Keratinocyte (primary cell): ENCODE measurements around the gene NODAL. TPM values are rescaled to one million over a fixed set of nuclear protein-coding genes. Genes with fewer than 3 reads are reported as not detected.

ENCODE experiments used
- DNase-seq: peaks from one replicate; pipeline ENCODE4 v3.0.0-alpha.2; 2011; ENCODE audit warnings: low read depth, missing footprints, low spot score
- FAIRE-seq: peaks from 2 replicates; lab custom pipeline; 2011; peaks lifted over from hg19 to GRCh38; lab: Jason Lieb, UNC
- H2AFZ ChIP-seq: 2 replicates; pipeline ENCODE4 v1.6.0; 2012; ENCODE audit warnings: low read length, control low read depth, inconsistent platforms; ENCODE audit not compliant: control insufficient read depth
- H3K27ac ChIP-seq: 2 replicates; pipeline ENCODE4 v1.5.1; 2011; ENCODE audit warnings: low read length; ENCODE audit not compliant: control insufficient read depth, insufficient read depth
- H3K27me3 ChIP-seq: 3 replicates; pipeline ENCODE4 v1.6.0; 2011; ENCODE audit warnings: low read length; ENCODE audit not compliant: control insufficient read depth, insufficient read depth; ENCODE audit errors: extremely low read depth
- H3K36me3 ChIP-seq, 2 experiments: 2 replicates in 1 of 2; 3 replicates in 1 of 2; pipeline ENCODE4 v1.5.1; 2011; ENCODE audit warnings: low read length in 2 of 2, mild to moderate bottlenecking in 1 of 2; ENCODE audit not compliant: control insufficient read depth in 2 of 2, insufficient read depth in 2 of 2; ENCODE audit errors: extremely low read depth in 1 of 2
- H3K4me1 ChIP-seq: 3 replicates; pipeline ENCODE4 v1.5.1; 2011; ENCODE audit warnings: low read length; ENCODE audit not compliant: control insufficient read depth, insufficient read depth; ENCODE audit errors: extremely low read depth
- H3K4me2 ChIP-seq: 3 replicates; pipeline ENCODE4 v1.6.0; 2011; ENCODE audit warnings: low read depth, low read length; ENCODE audit not compliant: control insufficient read depth, insufficient read depth; ENCODE audit errors: extremely low read depth
- H3K4me3 ChIP-seq, 3 experiments: fragments of 200-600 bp in 1 of 3; sonication (generic) in 1 of 3; 2 replicates in 2 of 3; 3 replicates in 1 of 3; pipeline ENCODE4 v1.5.1; 2011 to 2016; ENCODE audit warnings: low read length in 3 of 3, mild to moderate bottlenecking in 3 of 3, control low read depth in 2 of 3, inconsistent platforms in 1 of 3, low read depth in 1 of 3, mixed read lengths in 1 of 3, mixed run types in 1 of 3, moderate library complexity in 1 of 3; ENCODE audit not compliant: control insufficient read depth in 2 of 3, insufficient read depth in 2 of 3; ENCODE audit errors: extremely low read depth in 1 of 3
- H3K79me2 ChIP-seq: 2 replicates; pipeline ENCODE4 v1.6.0; 2012; ENCODE audit warnings: low read length; ENCODE audit not compliant: control insufficient read depth, insufficient read depth
- H3K9ac ChIP-seq: 3 replicates; pipeline ENCODE4 v1.6.0; 2011; ENCODE audit warnings: low read length; ENCODE audit not compliant: control insufficient read depth, insufficient read depth; ENCODE audit errors: extremely low read depth
- H3K9me1 ChIP-seq: 3 replicates; pipeline ENCODE4 v1.6.0; 2011; ENCODE audit warnings: low read length; ENCODE audit not compliant: control insufficient read depth, insufficient read depth; ENCODE audit errors: extremely low read depth
- H3K9me3 ChIP-seq: 2 replicates; pipeline ENCODE4 v1.5.1; 2012; ENCODE audit warnings: low read depth, low read length; ENCODE audit not compliant: control insufficient read depth
- H4K20me1 ChIP-seq: 3 replicates; pipeline ENCODE4 v1.6.0; 2011; ENCODE audit warnings: low read length; ENCODE audit not compliant: control insufficient read depth, insufficient read depth; ENCODE audit errors: extremely low read depth
- CTCF ChIP-seq, 3 experiments: IDR thresholded peaks in 1 of 3; conservative IDR thresholded peaks in 1 of 3; optimal IDR thresholded peaks in 1 of 3; 2 replicates in 2 of 3; 3 replicates in 1 of 3; pipeline versions ENCODE3 to v1.5.1; 2011; ENCODE audit warnings: low read length in 3 of 3, mild to moderate bottlenecking in 3 of 3, moderate library complexity in 2 of 3, control low read depth in 1 of 3, inconsistent platforms in 1 of 3; ENCODE audit not compliant: insufficient read depth in 2 of 3; ENCODE audit errors: extremely low read depth in 1 of 3
- EZH2 ChIP-seq: IDR thresholded peaks from one replicate; pipeline ENCODE4 v1.6.1; 2012; ENCODE audit warnings: inconsistent platforms, mild to moderate bottlenecking, low read length, moderate library complexity
- dilution Hi-C: fragments of 300-500 bp; cut with MboI; formaldehyde crosslinking; loops from one replicate; pipeline ENCODE4 v1.7.0; 2020; ENCODE audit warnings: low sequenced_read_pairs; ENCODE audit not compliant: extremely low pct_ligation_motif_present
- polyA plus RNA-seq, 5 experiments: library from polyadenylated mRNA; depleted of rRNA in 3 of 5; stranded (reverse) in 3 of 5; stranded (forward) in 1 of 5; unstranded in 1 of 5; fragments of >200 nt; gene quantifications; 1 replicate in 1 of 5; 2 replicates in 3 of 5; 3 replicates in 1 of 5; pipeline versions ENCODE4 v1.2.1 to v1.2.3, GENCODE V29; 2011 to 2012; ENCODE audit warnings: missing spikeins in 2 of 5, low read depth in 1 of 5, low replicate concordance in 1 of 5

NODAL gene
- polyA plus RNA-seq, 1 donor (not counting 4 experiments of a cell fraction or from before 2014, with no cell fraction given), result 0.46 TPM

- H3K4me3 ChIP-seq, result no peak overlapping the region
- dilution Hi-C loops, result no loop called here
- no peak for DNase-seq
- H3K4me1 ChIP-seq, result no peaks in the 10 kb centered on the region
- H3K4me2 ChIP-seq, result no peak overlapping the region
- no peaks in the 10 kb centered on the region for H3K9me3 ChIP-seq
- no peak overlapping the region for H2AFZ ChIP-seq
- H3K27me3 ChIP-seq, result peaks cover 15% of the 10 kb centered on the region
- no peaks in the 10 kb centered on the region for H4K20me1 ChIP-seq
- no peaks in the 10 kb centered on the region for H3K79me2 ChIP-seq
- H3K9me1 ChIP-seq, result no peaks in the 10 kb centered on the region
- no peak overlapping the region for H3K9ac ChIP-seq
- peaks cover 0 to 1% of the 10 kb centered on the region in 2 experiments for H3K36me3 ChIP-seq
- FAIRE-seq, result no peak
- no peak overlapping the region for H3K27ac ChIP-seq
- TF ChIP-seq CTCF (optimal IDR thresholded peaks at IDR 0.05 in 1 of 3, IDR thresholded peaks at IDR 0.05 in 1 of 3, conservative IDR thresholded peaks at IDR 0.05 in 1 of 3; ENCODE audit: extremely low read depth in 1 of 3, insufficient read depth in 2 of 3, low read length in 3 of 3) (no peak), EZH2 (no peak)
Observed at GRCh38 chr10:70435241-70436085, 6.0 kb downstream of the NODAL start.

- Histone ChIP-seq H3K9me1 (no peaks in the 10 kb centered on the region), H3K27me3 (no peaks in the 10 kb centered on the region), H3K79me2 (no peaks in the 10 kb centered on the region), H2AFZ (no peak overlapping the region), H3K27ac (no peak overlapping the region), H3K4me3 (no peak overlapping the region), H3K9ac (no peak overlapping the region), H4K20me1 (no peaks in the 10 kb centered on the region), H3K9me3 (no peaks in the 10 kb centered on the region), H3K4me2 (no peak overlapping the region), H3K4me1 (no peaks in the 10 kb centered on the region), H3K36me3 (peaks cover 0 to 7% of the 10 kb centered on the region in 2 experiments)
- FAIRE-seq (no peak), DNase-seq (no peak)
- TF ChIP-seq CTCF (optimal IDR thresholded peaks at IDR 0.05 in 1 of 3, IDR thresholded peaks at IDR 0.05 in 1 of 3, conservative IDR thresholded peaks at IDR 0.05 in 1 of 3; ENCODE audit: extremely low read depth in 1 of 3, insufficient read depth in 2 of 3, low read length in 3 of 3), result no peak
- no peak for TF ChIP-seq EZH2
- dilution Hi-C loops, result no loop called here
Observed at GRCh38 chr10:70433581-70434280, 7.8 kb downstream of the NODAL start.
